ENCODE results near the gene SOCS3. TPM values are rescaled to one million over a fixed set of nuclear protein-coding genes. Genes with fewer than 3 reads are reported as not detected.

Gene SOCS3
- total and polyA plus RNA-seq, 4 donors = 65.8 to 545 (median 113) TPM

DNA sequence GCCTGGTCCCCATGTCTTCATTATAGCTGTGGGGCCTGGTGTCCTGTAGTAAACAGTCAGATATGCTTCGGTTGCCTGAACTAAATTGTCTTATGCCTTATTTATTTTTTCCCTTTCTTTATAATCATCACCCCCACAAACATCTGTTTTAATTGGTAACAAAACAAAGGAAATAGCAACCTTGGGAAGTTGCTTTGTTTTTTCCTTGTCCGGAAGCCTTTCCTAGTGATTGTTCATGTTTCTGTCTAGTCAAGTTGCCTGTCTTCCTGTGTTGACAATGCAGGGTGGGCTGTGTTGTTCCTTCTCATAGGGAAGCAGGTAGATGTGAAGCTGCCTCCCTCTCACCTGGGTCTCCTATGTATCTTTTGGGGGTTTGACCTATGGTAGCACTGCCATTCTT, 35.3 kb upstream of the SOCS3 start:
- TF ChIP-seq CTCF (IDR thresholded peaks at IDR 0.05; ENCODE audit: control extremely low read depth, extremely low read depth) = no peak
- DNase-seq (no peak), ATAC-seq (ENCODE audit: insufficient read depth, low FRiP score) (no peak)
- Histone ChIP-seq H3K9ac (ENCODE audit: insufficient read depth in 1 of 2, low read length in 2 of 2) (no peak overlapping the region), H3K27me3 (ENCODE audit: control insufficient read depth in 3 of 3, insufficient read depth in 3 of 3, low read length in 2 of 3) (no peaks in the 10 kb centered on the region), H3K36me3 (ENCODE audit: control insufficient read depth in 4 of 4, insufficient read depth in 4 of 4, low read length in 4 of 4) (peaks cover 10 to 53% (median 24%) of the 10 kb centered on the region in 4 donors), H3K9me3 (ENCODE audit: control insufficient read depth in 4 of 4, insufficient read depth in 3 of 4, low read length in 3 of 4) (no peaks in the 10 kb centered on the region), H3K4me1 (ENCODE audit: control insufficient read depth in 5 of 5, insufficient read depth in 5 of 5, low read length in 5 of 5) (peaks cover 0 to 32% (median 0%) of the 10 kb centered on the region in 5 donors), H3K4me3 (no peak overlapping the region), H3K27ac (ENCODE audit: low read depth in 1 of 2, low read length in 1 of 2) (peak overlapping the region in 1 of 2 donors; percentile 70)
- WGBS, 2 donors = 77 to 81% methylated on average over 2 of the region's 2 CpGs

DNA sequence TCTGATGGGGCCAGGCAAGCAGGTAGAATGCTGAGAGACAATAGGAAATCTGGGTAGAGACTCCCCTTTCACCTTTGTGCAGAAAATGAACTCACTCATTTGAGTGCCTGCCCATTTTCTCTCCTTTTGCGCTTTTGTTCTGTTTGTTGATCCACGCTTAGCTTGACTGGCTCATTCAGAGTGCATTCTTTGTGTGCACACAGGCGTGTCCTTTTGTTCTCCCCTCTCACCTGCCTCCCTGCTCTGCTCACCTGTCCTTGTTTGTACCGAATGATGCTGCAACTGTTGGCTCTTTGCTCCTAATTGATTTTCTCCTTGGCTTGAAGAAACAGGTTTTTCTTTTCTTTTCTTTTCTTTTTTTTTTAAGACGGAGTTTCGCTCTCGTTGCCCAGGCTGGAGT, 34.3 kb upstream of the SOCS3 start:
- H3K4me1 ChIP-seq (ENCODE audit: control insufficient read depth in 5 of 5, insufficient read depth in 5 of 5, low read length in 5 of 5) = peaks cover 0 to 37% (median 0%) of the 10 kb centered on the region in 5 donors
- DNase-seq = no peak
- H3K9me3 ChIP-seq (ENCODE audit: control insufficient read depth in 4 of 4, insufficient read depth in 3 of 4, low read length in 3 of 4) = no peaks in the 10 kb centered on the region
- H3K27me3 ChIP-seq (ENCODE audit: control insufficient read depth in 3 of 3, insufficient read depth in 3 of 3, low read length in 2 of 3) = no peaks in the 10 kb centered on the region
- H3K4me3 ChIP-seq = no peak overlapping the region
- WGBS, 2 donors = 87 to 93% methylated on average over 7 of the region's 7 CpGs
- H3K36me3 ChIP-seq (ENCODE audit: control insufficient read depth in 4 of 4, insufficient read depth in 4 of 4, low read length in 4 of 4) = peaks cover 3 to 45% (median 19%) of the 10 kb centered on the region in 4 donors
- H3K9ac ChIP-seq (ENCODE audit: insufficient read depth in 1 of 2, low read length in 2 of 2) = no peak overlapping the region
- ATAC-seq (ENCODE audit: insufficient read depth, low FRiP score) = no peak
- TF ChIP-seq CTCF (IDR thresholded peaks at IDR 0.05; ENCODE audit: control extremely low read depth, extremely low read depth) = no peak
- peak overlapping the region in 1 of 2 donors; percentile 37 for H3K27ac ChIP-seq (ENCODE audit: low read depth in 1 of 2, low read length in 1 of 2)

- WGBS, 2 donors = 82 to 83% methylated on average over 4 of the region's 4 CpGs
- H3K36me3 ChIP-seq (ENCODE audit: control insufficient read depth in 4 of 4, insufficient read depth in 4 of 4, low read length in 4 of 4) = peaks cover 2 to 39% (median 14%) of the 10 kb centered on the region in 4 donors
Measured at GRCh38 chr17:78393575-78393974, 33.7 kb upstream of the SOCS3 start.

More at GRCh38 chr17:78393575-78393974, 33.7 kb upstream of the SOCS3 start:
- ATAC-seq (ENCODE audit: insufficient read depth, low FRiP score) (no peak), DNase-seq (peak in 2 of 3 donors; percentile 51 to 65)
- Histone ChIP-seq H3K4me3 (no peak overlapping the region), H3K9me3 (ENCODE audit: control insufficient read depth in 4 of 4, insufficient read depth in 3 of 4, low read length in 3 of 4) (no peaks in the 10 kb centered on the region), H3K27me3 (ENCODE audit: control insufficient read depth in 3 of 3, insufficient read depth in 3 of 3, low read length in 2 of 3) (no peaks in the 10 kb centered on the region), H3K9ac (ENCODE audit: insufficient read depth in 1 of 2, low read length in 2 of 2) (no peak overlapping the region), H3K27ac (ENCODE audit: low read depth in 1 of 2, low read length in 1 of 2) (no peak overlapping the region), H3K4me1 (ENCODE audit: control insufficient read depth in 5 of 5, insufficient read depth in 5 of 5, low read length in 5 of 5) (peaks cover 0 to 41% (median 0%) of the 10 kb centered on the region in 5 donors)
- no peak for TF ChIP-seq CTCF (IDR thresholded peaks at IDR 0.05; ENCODE audit: control extremely low read depth, extremely low read depth)

Data from lung (tissue), 12 donors.